ENCODE results near the gene MYBBP1A.

Gene MYBBP1A

DNA sequence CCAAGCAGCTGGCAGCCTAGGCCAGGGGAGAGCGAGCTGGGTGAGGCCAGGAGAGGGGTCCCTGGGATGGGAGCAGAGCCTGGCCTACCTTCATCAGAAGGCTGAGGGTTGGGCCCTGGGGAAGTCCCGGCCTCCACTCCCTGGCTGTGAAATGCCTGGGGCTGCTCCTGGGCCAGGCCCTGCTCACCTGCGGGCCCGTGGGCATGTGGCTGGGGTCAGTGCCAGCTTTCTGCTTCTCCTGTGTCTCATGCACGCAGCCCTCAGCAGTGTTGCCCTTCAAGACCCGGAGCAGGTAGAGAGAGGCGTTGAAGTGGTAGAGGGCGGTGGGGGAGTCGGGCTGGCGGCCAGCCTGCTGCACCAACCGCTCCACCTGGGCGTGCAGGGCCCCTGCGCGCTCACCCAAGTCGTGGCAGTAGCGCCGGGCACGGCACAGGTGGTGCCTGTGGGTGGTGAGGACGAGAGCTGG lies 12.4 kb downstream of the MYBBP1A start (continued):
- no peak for TF ChIP-seq TOX (CRISPR knock-in tag; IDR thresholded peaks at IDR 0.05; ENCODE audit: borderline replicate concordance)

DNA sequence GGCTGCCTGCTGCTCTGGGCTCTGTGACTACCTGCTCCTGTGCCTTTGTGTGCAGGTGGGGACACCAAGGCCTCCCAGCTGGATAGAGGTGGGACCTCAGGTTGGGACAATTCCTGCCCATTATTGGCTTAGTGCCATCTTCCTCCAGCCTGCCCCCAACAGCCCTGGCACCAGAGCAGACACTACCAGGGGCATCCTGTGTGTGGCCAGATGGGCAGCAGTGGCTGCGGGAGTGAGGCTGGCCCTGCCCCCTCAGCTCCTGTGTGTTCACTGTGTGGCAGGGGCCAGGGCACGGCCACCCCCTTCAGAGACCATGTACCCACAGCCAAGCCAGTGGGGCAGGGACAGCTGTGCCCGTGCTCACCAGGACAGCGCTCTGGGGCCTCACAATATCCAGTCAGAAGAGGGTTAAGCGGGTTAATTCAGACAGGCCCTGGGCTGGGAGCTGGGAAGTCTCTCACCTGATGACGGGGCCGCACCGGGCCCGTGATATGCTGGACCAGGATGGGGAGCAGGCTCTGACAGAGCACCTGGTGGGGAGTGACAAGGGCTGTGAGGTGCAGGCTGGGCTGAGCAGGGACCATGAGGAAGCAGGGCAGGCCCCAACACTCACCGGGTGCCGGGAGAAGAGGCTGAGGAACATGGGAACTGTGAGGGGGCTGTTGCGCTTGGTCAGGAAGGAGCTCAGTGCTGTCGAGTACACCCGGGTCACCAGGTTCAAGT lies 13.0 kb downstream of the MYBBP1A start:
- ATAC-seq, result no peak
- TF ChIP-seq POU6F1 (CRISPR knock-in tag; IDR thresholded peaks at IDR 0.05; ENCODE audit: borderline replicate concordance, low read depth) (no peak), OSR1 (CRISPR knock-in tag; IDR thresholded peaks at IDR 0.05) (no peak), ESRRG (CRISPR knock-in tag; IDR thresholded peaks at IDR 0.05) (no peak), TSHZ2 (CRISPR knock-in tag; IDR thresholded peaks at IDR 0.05) (no peak), ZNF565 (CRISPR knock-in tag; conservative IDR thresholded peaks at IDR 0.05; ENCODE audit: low read depth) (no peak), PATZ1 (CRISPR knock-in tag; IDR thresholded peaks at IDR 0.05; ENCODE audit: borderline replicate concordance) (no peak), TCF4 (CRISPR knock-in tag; IDR thresholded peaks at IDR 0.05; ENCODE audit: borderline replicate concordance) (no peak), ZFP3 (CRISPR knock-in tag; IDR thresholded peaks at IDR 0.05) (no peak), PPARA (CRISPR knock-in tag; IDR thresholded peaks at IDR 0.05; ENCODE audit: borderline replicate concordance) (no peak), ZNF8 (CRISPR knock-in tag; IDR thresholded peaks at IDR 0.05) (no peak)
- TF ChIP-seq, protein P1, sequence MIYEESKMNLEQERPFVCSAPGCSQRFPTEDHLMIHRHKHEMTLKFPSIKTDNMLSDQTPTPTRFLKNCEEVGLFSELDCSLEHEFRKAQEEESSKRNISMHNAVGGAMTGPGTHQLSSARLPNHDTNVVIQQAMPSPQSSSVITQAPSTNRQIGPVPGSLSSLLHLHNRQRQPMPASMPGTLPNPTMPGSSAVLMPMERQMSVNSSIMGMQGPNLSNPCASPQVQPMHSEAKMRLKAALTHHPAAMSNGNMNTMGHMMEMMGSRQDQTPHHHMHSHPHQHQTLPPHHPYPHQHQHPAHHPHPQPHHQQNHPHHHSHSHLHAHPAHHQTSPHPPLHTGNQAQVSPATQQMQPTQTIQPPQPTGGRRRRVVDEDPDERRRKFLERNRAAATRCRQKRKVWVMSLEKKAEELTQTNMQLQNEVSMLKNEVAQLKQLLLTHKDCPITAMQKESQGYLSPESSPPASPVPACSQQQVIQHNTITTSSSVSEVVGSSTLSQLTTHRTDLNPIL (CRISPR knock-in tag; IDR thresholded peaks at IDR 0.05; ENCODE audit: low read depth), result no peak

DNA sequence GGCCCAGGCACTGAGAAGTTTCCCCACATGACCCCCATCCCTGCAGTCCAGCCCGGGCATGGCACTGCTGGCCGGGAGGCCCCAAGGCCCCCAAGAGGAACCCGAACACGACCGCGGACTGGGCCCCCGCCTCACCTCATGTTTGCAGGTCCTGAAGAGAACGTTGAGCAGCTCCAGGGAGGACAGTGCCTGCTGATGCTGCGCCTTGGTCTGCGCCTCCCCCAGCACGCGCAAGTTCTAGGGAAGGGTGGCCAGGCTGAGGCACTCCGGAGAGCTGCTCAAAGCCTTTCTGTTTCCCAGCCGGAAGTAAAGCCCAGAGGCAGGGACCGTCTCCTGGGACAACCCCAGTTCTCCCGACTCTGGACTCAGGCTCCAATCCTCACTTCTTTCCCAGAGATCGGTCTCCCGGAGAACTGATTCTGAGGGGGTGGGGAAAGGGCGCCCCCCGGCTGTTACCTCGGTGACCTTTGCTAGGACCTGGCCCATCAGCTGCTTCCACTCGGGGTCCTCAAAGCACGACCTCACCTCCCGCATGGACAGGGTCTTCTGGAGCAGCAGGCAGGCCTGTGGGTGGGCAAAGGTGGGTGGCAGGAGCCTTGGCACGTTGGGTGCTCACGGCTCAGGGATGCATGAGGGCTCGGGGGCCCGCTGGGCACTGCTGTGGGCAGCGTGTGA lies 13.7 kb downstream of the MYBBP1A start:
- no peak for ATAC-seq
- TF ChIP-seq, protein P1 (CRISPR knock-in tag; IDR thresholded peaks at IDR 0.05; ENCODE audit: low read depth), result no peak
- TF ChIP-seq ZC3H10 (CRISPR knock-in tag; IDR thresholded peaks at IDR 0.05), result no peak
- no peak for TF ChIP-seq PATZ1 (CRISPR knock-in tag; IDR thresholded peaks at IDR 0.05; ENCODE audit: borderline replicate concordance)
- no peak for TF ChIP-seq ESRRG (CRISPR knock-in tag; IDR thresholded peaks at IDR 0.05)
- TF ChIP-seq SNAI2 (CRISPR knock-in tag; IDR thresholded peaks at IDR 0.05), result no peak
- no peak for TF ChIP-seq TSHZ2 (CRISPR knock-in tag; IDR thresholded peaks at IDR 0.05)
- TF ChIP-seq ZNF70 (CRISPR knock-in tag; IDR thresholded peaks at IDR 0.05), result no peak
- no peak for TF ChIP-seq ISL1 (CRISPR knock-in tag; IDR thresholded peaks at IDR 0.05)
- no peak for TF ChIP-seq ARNTL (CRISPR knock-in tag; IDR thresholded peaks at IDR 0.05; ENCODE audit: borderline replicate concordance, low read depth)
- no peak for TF ChIP-seq CSRNP3 (CRISPR knock-in tag; IDR thresholded peaks at IDR 0.05)
